HEK293 (cell line): ENCODE data around the gene MTUS2.

ENCODE experiments used
- HOXA7 ChIP-seq: sonication (generic); formaldehyde crosslinking; IDR thresholded peaks from 2 replicates; pipeline ENCODE4 v1.8.1; 2022; ENCODE audit warnings: missing genetic modification reagents, borderline replicate concordance
- KLF17 ChIP-seq: fragments of 450-650 bp; formaldehyde crosslinking; IDR thresholded peaks from 2 replicates; pipeline ENCODE4 v1.5.1; 2016; ENCODE audit warnings: missing biosample characterization, missing genetic modification characterization
- OSR2 ChIP-seq: fragments of 450-650 bp; formaldehyde crosslinking; IDR thresholded peaks from 2 replicates; pipeline ENCODE4 v1.5.1; 2016; ENCODE audit warnings: missing biosample characterization, missing genetic modification characterization
- PRDM4 ChIP-seq: fragments of 450-650 bp; formaldehyde crosslinking; IDR thresholded peaks from 2 replicates; pipeline ENCODE4 v1.5.1; 2017; ENCODE audit warnings: missing biosample characterization, missing genetic modification characterization
- RBAK ChIP-seq: fragments of 450-650 bp; formaldehyde crosslinking; IDR thresholded peaks from 2 replicates; pipeline ENCODE4 v1.5.1; 2016; ENCODE audit warnings: missing biosample characterization, missing genetic modification characterization
- SP7 ChIP-seq: fragments of 450-650 bp; formaldehyde crosslinking; IDR thresholded peaks from 2 replicates; pipeline ENCODE4 v1.5.1; 2016; ENCODE audit warnings: missing biosample characterization, missing genetic modification characterization
- TCF7L2 ChIP-seq: IDR thresholded peaks from 2 replicates; pipeline ENCODE4 v1.6.1; 2011; ENCODE audit warnings: low read depth, mild to moderate bottlenecking, inconsistent platforms, low read length, moderate library complexity, borderline replicate concordance
- WT1 ChIP-seq: fragments of 450-650 bp; formaldehyde crosslinking; IDR thresholded peaks from 2 replicates; pipeline ENCODE4 v1.5.1; 2016; ENCODE audit warnings: missing biosample characterization, missing genetic modification characterization
- ZBTB44 ChIP-seq: fragments of 450-650 bp; IDR thresholded peaks from 2 replicates; pipeline ENCODE4 v1.5.1; 2018; ENCODE audit warnings: missing biosample characterization, mild to moderate bottlenecking, missing genetic modification characterization
- ZBTB6 ChIP-seq: fragments of 450-650 bp; formaldehyde crosslinking; IDR thresholded peaks from 2 replicates; pipeline ENCODE4 v1.5.1; 2017; ENCODE audit warnings: missing biosample characterization, missing genetic modification characterization
- ZBTB7A ChIP-seq: fragments of 450-650 bp; formaldehyde crosslinking; IDR thresholded peaks from 2 replicates; pipeline ENCODE4 v1.5.1; 2016; ENCODE audit warnings: low read depth, missing biosample characterization, missing genetic modification characterization
- ZFP69B ChIP-seq: fragments of 450-650 bp; formaldehyde crosslinking; IDR thresholded peaks from 2 replicates; pipeline ENCODE4 v1.5.1; 2016; ENCODE audit warnings: missing biosample characterization, missing genetic modification characterization
- ZNF146 ChIP-seq: fragments of 450-650 bp; formaldehyde crosslinking; IDR thresholded peaks from 2 replicates; pipeline ENCODE4 v1.5.1; 2016; ENCODE audit warnings: missing biosample characterization, missing genetic modification characterization
- ZNF148 ChIP-seq: fragments of 450-650 bp; formaldehyde crosslinking; IDR thresholded peaks from 2 replicates; pipeline ENCODE4 v1.5.0; 2017; ENCODE audit warnings: missing biosample characterization, missing genetic modification characterization, borderline replicate concordance
- ZNF174 ChIP-seq: fragments of 450-650 bp; formaldehyde crosslinking; IDR thresholded peaks from 2 replicates; pipeline ENCODE4 v1.5.0; 2017; ENCODE audit warnings: missing biosample characterization, mild to moderate bottlenecking, missing genetic modification characterization
- ZNF24 ChIP-seq: fragments of 450-650 bp; formaldehyde crosslinking; IDR thresholded peaks from 2 replicates; pipeline ENCODE4 v1.5.1; 2016; ENCODE audit warnings: missing biosample characterization, missing genetic modification characterization
- ZNF26 ChIP-seq: fragments of 450-650 bp; formaldehyde crosslinking; IDR thresholded peaks from 2 replicates; pipeline ENCODE4 v1.5.1; 2016; ENCODE audit warnings: missing biosample characterization, missing genetic modification characterization
- ZNF280C ChIP-seq: fragments of 450-650 bp; formaldehyde crosslinking; IDR thresholded peaks from 2 replicates; pipeline ENCODE4 v1.5.1; 2016; ENCODE audit warnings: missing biosample characterization, missing genetic modification characterization
- ZNF513 ChIP-seq: fragments of 450-650 bp; IDR thresholded peaks from 2 replicates; pipeline ENCODE4 v1.5.1; 2018; ENCODE audit warnings: missing biosample characterization, missing genetic modification characterization
- ZNF600 ChIP-seq: fragments of 450-650 bp; formaldehyde crosslinking; IDR thresholded peaks from 2 replicates; pipeline ENCODE4 v1.5.1; 2016; ENCODE audit warnings: missing biosample characterization, missing genetic modification characterization
- ZNF629 ChIP-seq: fragments of 450-650 bp; formaldehyde crosslinking; IDR thresholded peaks from 2 replicates; pipeline ENCODE4 v1.5.1; 2017; ENCODE audit warnings: missing biosample characterization, missing genetic modification characterization
- ZSCAN5A ChIP-seq: fragments of 450-650 bp; formaldehyde crosslinking; IDR thresholded peaks from 2 replicates; pipeline ENCODE4 v1.5.1; 2016; ENCODE audit warnings: missing biosample characterization, missing genetic modification characterization

Gene MTUS2

GRCh38 chr13:29458419-29458818 lies 638.3 kb downstream of the MTUS2 start (continued):
- no peak for TF ChIP-seq ZBTB44 (tag by site-specific recombination)
- TF ChIP-seq ZNF148 (tag by site-specific recombination), result no peak
- no peak for TF ChIP-seq RBAK (tag by site-specific recombination)
- no peak for TF ChIP-seq TCF7L2
- TF ChIP-seq ZNF174 (tag by site-specific recombination), result no peak
- peak; percentile 83 for TF ChIP-seq SP7 (tag by site-specific recombination)
- no peak for TF ChIP-seq KLF17 (tag by site-specific recombination)
- no peak for TF ChIP-seq WT1 (tag by site-specific recombination)
- no peak for TF ChIP-seq HOXA7
- TF ChIP-seq ZFP69B (tag by site-specific recombination), result 0 out of 2 replicates have a peak, but pooled peaks have one; percentile 21
- TF ChIP-seq ZNF24 (tag by site-specific recombination), result no peak
- TF ChIP-seq ZBTB7A (tag by site-specific recombination), result no peak
- TF ChIP-seq ZSCAN5A (tag by site-specific recombination), result no peak
- TF ChIP-seq ZNF280C (tag by site-specific recombination), result no peak
- no peak for TF ChIP-seq PRDM4
- TF ChIP-seq ZNF629 (tag by site-specific recombination), result peak; percentile 40; the same call in 1 of the 2 replicates
- TF ChIP-seq OSR2 (tag by site-specific recombination), result no peak
- TF ChIP-seq ZNF513, result no peak
- TF ChIP-seq ZNF146 (tag by site-specific recombination), result no peak
- TF ChIP-seq ZNF600 (tag by site-specific recombination), result no peak
- TF ChIP-seq ZNF26, result no peak
- no peak for TF ChIP-seq ZBTB6 (tag by site-specific recombination)
